ENCODE measurements around the gene MAP7D1. TPM values are rescaled to one million over a fixed set of nuclear protein-coding genes. Genes with fewer than 3 reads are reported as not detected.

Gene MAP7D1
- 172 TPM for polyA plus RNA-seq (2013, experiment 1 of 2; ENCODE audit: insufficient read length)
- 162 TPM for polyA plus RNA-seq (2013, experiment 2 of 2; ENCODE audit: insufficient read length)

GRCh38 chr1:36155408-36156328 lies at the start of gene MAP7D1:
TSS of gene MAP7D1 (plus strand) at chr1:36156160. CDS start at chr1:36156418, 258 bp downstream.
- peak; percentile 87 for DNase-seq

- DNase-seq: no peak
Measured at GRCh38 chr1:36106269-36106668, 49.7 kb upstream of the MAP7D1 start.

GRCh38 chr1:36107394-36107793 lies 48.6 kb upstream of the MAP7D1 start:
- DNase-seq: no peak

- peak; percentile 83 for DNase-seq
Measured at GRCh38 chr1:36108314-36108713, 47.6 kb upstream of the MAP7D1 start.

- peak; percentile 87 for DNase-seq
Measured at GRCh38 chr1:36109041-36109679, 46.8 kb upstream of the MAP7D1 start.

GRCh38 chr1:36111151-36111550 lies 44.8 kb upstream of the MAP7D1 start:
- no peak for DNase-seq

- no peak for DNase-seq
Measured at GRCh38 chr1:36112823-36113222, 43.1 kb upstream of the MAP7D1 start.

GRCh38 chr1:36114371-36114770 lies 41.6 kb upstream of the MAP7D1 start:
- no peak for DNase-seq

- peak; percentile 85 for DNase-seq
Measured at GRCh38 chr1:36115200-36115669, 40.7 kb upstream of the MAP7D1 start.

GRCh38 chr1:36115931-36116330 lies 40.0 kb upstream of the MAP7D1 start:
- DNase-seq: peak; percentile 47

- no peak for DNase-seq
Measured at GRCh38 chr1:36116901-36117300, 39.1 kb upstream of the MAP7D1 start.

GRCh38 chr1:36118447-36119204 lies 37.3 kb upstream of the MAP7D1 start:
- DNase-seq: no peak

- DNase-seq: no peak
Measured at GRCh38 chr1:36119456-36119855, 36.5 kb upstream of the MAP7D1 start.

GRCh38 chr1:36122062-36123030 lies 33.6 kb upstream of the MAP7D1 start:
- no peak for DNase-seq

GRCh38 chr1:36123356-36123755 lies 32.6 kb upstream of the MAP7D1 start:
- DNase-seq: peak; percentile 56

GRCh38 chr1:36124404-36125128 lies 31.4 kb upstream of the MAP7D1 start:
- DNase-seq: no peak

GRCh38 chr1:36125129-36125991 lies 30.6 kb upstream of the MAP7D1 start, which contains the start of gene COL8A2:
TSS of gene COL8A2 (minus strand) at chr1:36125222. CDS start at chr1:36100242, 24,980 bp downstream.
- DNase-seq: no peak

GRCh38 chr1:36126005-36126716 lies 29.8 kb upstream of the MAP7D1 start:
- DNase-seq: no peak

Data from fibroblast of skin of abdomen (primary cell).